Coronary artery (tissue), 2 donors: ENCODE measurements around the gene FGGY.
A peak's percentile ranks its signal among the peaks of the same experiment; 100 is the strongest.

Experiments
- DNase-seq: peaks from one replicate; pipeline ENCODE4 v3.0.0-alpha.2; 2017; ENCODE audit warnings: low spot score
- H3K27ac ChIP-seq, 2 donors: fragments of 200-600 bp; sonication (generic); one replicate each; pipeline ENCODE4 v1.5.1; 2016 to 2019
- H3K4me3 ChIP-seq: fragments of 200-600 bp; sonication (generic); 2 replicates; pipeline ENCODE4 v1.5.1; 2016; ENCODE audit warnings: mild to moderate bottlenecking, moderate library complexity
- CTCF ChIP-seq: fragments of 200-600 bp; sonication (generic); IDR thresholded peaks from one replicate; pipeline ENCODE4 v1.5.1; 2019; ENCODE audit warnings: antibody characterized with exemption

FGGY gene

GRCh38 chr1:59499273-59499942 is 202.5 kb downstream of the FGGY start:
- DNase-seq, result no peak
- no peak overlapping the region for H3K27ac ChIP-seq
- no peak for TF ChIP-seq CTCF
- H3K4me3 ChIP-seq, result peak overlapping the region; percentile 13

GRCh38 chr1:59499943-59500569 is 203.2 kb downstream of the FGGY start:
- no peak overlapping the region for H3K4me3 ChIP-seq
- no peak overlapping the region for H3K27ac ChIP-seq

GRCh38 chr1:59500950-59501742 is 204.3 kb downstream of the FGGY start:
- DNase-seq, result no peak
- Histone ChIP-seq H3K27ac (no peak overlapping the region), H3K4me3 (no peak overlapping the region)
- no peak for TF ChIP-seq CTCF

More at GRCh38 chr1:59499943-59500569, 203.2 kb downstream of the FGGY start:
- TF ChIP-seq CTCF, result no peak
- no peak for DNase-seq

- H3K27ac ChIP-seq, result no peak overlapping the region
- H3K4me3 ChIP-seq, result no peak overlapping the region
- TF ChIP-seq CTCF, result no peak
- no peak for DNase-seq
Observed at GRCh38 chr1:59502009-59502691, 205.3 kb downstream of the FGGY start.

GRCh38 chr1:59504276-59504675 is 207.4 kb downstream of the FGGY start:
- Histone ChIP-seq H3K4me3 (no peak overlapping the region), H3K27ac (no peak overlapping the region)
- no peak for DNase-seq
- no peak for TF ChIP-seq CTCF

GRCh38 chr1:59505596-59506028 is 208.7 kb downstream of the FGGY start:
- no peak for TF ChIP-seq CTCF
- Histone ChIP-seq H3K27ac (no peak overlapping the region), H3K4me3 (no peak overlapping the region)
- no peak for DNase-seq
